NCI-H526 treated with DMSO at 0.1 percent for 48 hours (cell line): ENCODE data around the gene LCN1.

Experiments used
- DNase-seq: peaks from one replicate; lab custom pipeline; 2025; lab: John Stamatoyannopoulos, UW

LCN1 gene

GRCh38 chr9:135570456-135570855 is 49.2 kb downstream of the LCN1 start:
- no peak for DNase-seq

- DNase-seq: no peak
Observed at GRCh38 chr9:135572233-135572632, 51.0 kb downstream of the LCN1 start.

GRCh38 chr9:135573124-135573523 is 51.9 kb downstream of the LCN1 start:
- DNase-seq: no peak

GRCh38 chr9:135574331-135574730 is 53.1 kb downstream of the LCN1 start:
- no peak for DNase-seq

- no peak for DNase-seq
Observed at GRCh38 chr9:135574943-135575342, 53.7 kb downstream of the LCN1 start.
